Measurements from ENCODE around the gene PACSIN1. TPM values are rescaled to one million over a fixed set of nuclear protein-coding genes. Genes with fewer than 3 reads are reported as not detected.

PACSIN1 gene
- polyA plus RNA-seq, 1 donor (not counting 4 experiments of a cell fraction or from before 2014, with no cell fraction given) = not detected

- dilution Hi-C loops (cut with MboI; ENCODE audit: extremely low pct_ligation_motif_present, low sequenced_read_pairs) = no loop called here
- H3K9ac ChIP-seq (ENCODE audit: control insufficient read depth, extremely low read depth, insufficient read depth, low read length) = no peak overlapping the region
- no peaks in the 10 kb centered on the region for H3K36me3 ChIP-seq (ENCODE audit: control insufficient read depth in 2 of 2, extremely low read depth in 1 of 2, insufficient read depth in 2 of 2, low read length in 2 of 2)
These were observed 43.9 kb downstream of the PACSIN1 start for GRCh38 chr6:34509782-34510181.

GRCh38 chr6:34510299-34510698 lies 44.4 kb downstream of the PACSIN1 start:
- Histone ChIP-seq H3K4me1 (ENCODE audit: control insufficient read depth, extremely low read depth, insufficient read depth, low read length) (no peaks in the 10 kb centered on the region), H3K79me2 (ENCODE audit: control insufficient read depth, insufficient read depth, low read length) (no peaks in the 10 kb centered on the region), H2AFZ (ENCODE audit: control insufficient read depth, low read length) (no peak overlapping the region), H3K4me2 (ENCODE audit: control insufficient read depth, extremely low read depth, insufficient read depth, low read depth, low read length) (no peak overlapping the region), H3K9me1 (ENCODE audit: control insufficient read depth, extremely low read depth, insufficient read depth, low read length) (no peaks in the 10 kb centered on the region), H4K20me1 (ENCODE audit: control insufficient read depth, extremely low read depth, insufficient read depth, low read length) (no peaks in the 10 kb centered on the region), H3K4me3 (ENCODE audit: control insufficient read depth in 2 of 3, extremely low read depth in 1 of 3, insufficient read depth in 2 of 3, low read depth in 1 of 3, low read length in 3 of 3) (no peak overlapping the region), H3K9me3 (ENCODE audit: control insufficient read depth, low read depth, low read length) (no peaks in the 10 kb centered on the region), H3K9ac (ENCODE audit: control insufficient read depth, extremely low read depth, insufficient read depth, low read length) (no peak overlapping the region), H3K27ac (ENCODE audit: control insufficient read depth, insufficient read depth, low read length) (no peak overlapping the region), H3K27me3 (ENCODE audit: control insufficient read depth, extremely low read depth, insufficient read depth, low read length) (peaks cover 20% of the 10 kb centered on the region), H3K36me3 (ENCODE audit: control insufficient read depth in 2 of 2, extremely low read depth in 1 of 2, insufficient read depth in 2 of 2, low read length in 2 of 2) (no peaks in the 10 kb centered on the region)
- DNase-seq (ENCODE audit: low read depth, low spot score) = no peak
- no peak for TF ChIP-seq EZH2 (IDR thresholded peaks at IDR 0.05; ENCODE audit: low read length)
- no peak for TF ChIP-seq CTCF (optimal IDR thresholded peaks at IDR 0.05 in 1 of 3, IDR thresholded peaks at IDR 0.05 in 1 of 3, conservative IDR thresholded peaks at IDR 0.05 in 1 of 3; ENCODE audit: extremely low read depth in 1 of 3, insufficient read depth in 2 of 3, low read length in 3 of 3)
- FAIRE-seq = no peak
- dilution Hi-C loops (cut with MboI; ENCODE audit: extremely low pct_ligation_motif_present, low sequenced_read_pairs) = no loop called here

More at GRCh38 chr6:34509782-34510181, 43.9 kb downstream of the PACSIN1 start:
- Histone ChIP-seq H3K4me1 (ENCODE audit: control insufficient read depth, extremely low read depth, insufficient read depth, low read length) (no peaks in the 10 kb centered on the region), H3K4me2 (ENCODE audit: control insufficient read depth, extremely low read depth, insufficient read depth, low read depth, low read length) (no peak overlapping the region), H3K9me1 (ENCODE audit: control insufficient read depth, extremely low read depth, insufficient read depth, low read length) (no peaks in the 10 kb centered on the region), H3K4me3 (ENCODE audit: control insufficient read depth in 2 of 3, extremely low read depth in 1 of 3, insufficient read depth in 2 of 3, low read depth in 1 of 3, low read length in 3 of 3) (no peak overlapping the region), H3K79me2 (ENCODE audit: control insufficient read depth, insufficient read depth, low read length) (no peaks in the 10 kb centered on the region), H3K27ac (ENCODE audit: control insufficient read depth, insufficient read depth, low read length) (no peak overlapping the region), H3K27me3 (ENCODE audit: control insufficient read depth, extremely low read depth, insufficient read depth, low read length) (peaks cover 15% of the 10 kb centered on the region), H3K9me3 (ENCODE audit: control insufficient read depth, low read depth, low read length) (no peaks in the 10 kb centered on the region), H2AFZ (ENCODE audit: control insufficient read depth, low read length) (no peak overlapping the region), H4K20me1 (ENCODE audit: control insufficient read depth, extremely low read depth, insufficient read depth, low read length) (no peaks in the 10 kb centered on the region)
- no peak for TF ChIP-seq EZH2 (IDR thresholded peaks at IDR 0.05; ENCODE audit: low read length)
- TF ChIP-seq CTCF (optimal IDR thresholded peaks at IDR 0.05 in 1 of 3, IDR thresholded peaks at IDR 0.05 in 1 of 3, conservative IDR thresholded peaks at IDR 0.05 in 1 of 3; ENCODE audit: extremely low read depth in 1 of 3, insufficient read depth in 2 of 3, low read length in 3 of 3) = no peak
- no peak for FAIRE-seq
- DNase-seq (ENCODE audit: low read depth, low spot score) = no peak

All from keratinocyte (primary cell).